Inferior parietal cortex (tissue), 1 donor: Measurements from ENCODE around the gene C19orf44.
"Not testable (repeated sequence)": the region's sequence is repeated elsewhere in the genome, so short reads cannot be mapped to it uniquely, and the experiment has no call there.

Source experiments
- DNase-seq: peaks from one replicate; pipeline ENCODE4 v3.0.0-alpha.2; 2016; ENCODE audit errors: extremely low spot score

Gene C19orf44

DNA sequence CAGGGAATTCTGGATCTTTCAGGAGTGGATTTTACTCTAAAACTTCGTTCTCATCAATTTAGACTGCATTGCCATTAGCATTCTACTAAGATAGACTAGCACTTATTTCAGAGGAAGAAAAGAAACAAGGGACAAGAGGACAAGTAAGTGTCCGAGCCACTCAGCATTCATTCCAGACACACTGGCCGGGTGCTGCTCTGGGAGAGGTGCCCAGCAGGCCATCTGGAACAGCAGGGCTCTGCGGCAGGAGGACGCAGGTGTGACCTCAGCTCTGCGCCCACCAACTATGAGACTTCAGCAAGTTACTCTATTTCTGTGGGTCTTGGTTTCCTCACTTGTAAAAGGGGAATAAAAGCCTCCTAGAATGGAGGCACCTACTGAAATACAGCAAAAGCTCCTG lies 28.6 kb upstream of the C19orf44 start:
- DNase-seq, result no peak

- no peak for DNase-seq
Measured at GRCh38 chr19:16470541-16470910, 25.7 kb upstream of the C19orf44 start.

GRCh38 chr19:16470911-16471811 lies 25.0 kb upstream of the C19orf44 start:
- no peak for DNase-seq

- not testable (repeated sequence) for DNase-seq
Measured at GRCh38 chr19:16472559-16472899, 23.7 kb upstream of the C19orf44 start.

DNA sequence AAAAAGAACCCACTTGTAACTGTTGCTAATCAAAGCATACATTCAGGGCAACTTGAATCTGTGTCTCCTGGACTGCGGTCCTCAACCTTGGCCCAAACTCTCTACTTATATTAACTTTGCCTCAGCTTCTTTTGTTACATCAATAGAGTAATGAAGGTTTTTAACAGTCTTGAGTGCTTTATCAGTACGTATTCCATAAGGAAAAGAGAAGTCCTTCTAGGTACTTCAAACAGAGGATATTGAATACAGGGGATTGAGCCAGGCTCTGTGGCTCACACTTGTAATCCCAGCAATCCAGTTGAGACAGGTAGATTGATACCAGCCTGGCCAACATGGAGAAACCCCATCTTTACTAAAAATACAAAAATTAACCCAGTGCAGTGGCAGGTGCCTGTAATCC lies 23.2 kb upstream of the C19orf44 start:
- DNase-seq, result no peak

- DNase-seq, result no peak
Measured at GRCh38 chr19:16473875-16474392, 22.3 kb upstream of the C19orf44 start.

DNA sequence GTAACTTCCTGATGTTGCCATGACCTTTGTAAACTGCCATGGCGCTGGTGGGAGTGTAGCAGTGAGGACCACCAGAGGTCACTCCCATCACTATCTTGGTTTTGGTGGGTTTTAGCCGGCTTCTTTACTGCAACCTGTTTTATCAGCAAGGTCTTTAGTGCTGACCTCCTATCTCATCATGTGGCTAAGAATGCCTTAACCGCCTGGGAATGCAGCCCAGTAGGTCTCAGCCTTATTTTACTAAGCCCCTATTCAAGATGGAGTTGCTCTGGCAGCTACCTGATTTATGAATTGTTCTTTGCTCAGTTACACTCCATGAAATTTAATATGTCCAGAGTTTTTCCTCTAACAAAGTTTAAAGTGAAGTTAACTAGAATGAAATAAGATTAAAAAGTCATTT lies 19.8 kb upstream of the C19orf44 start:
- DNase-seq, result no peak

DNA sequence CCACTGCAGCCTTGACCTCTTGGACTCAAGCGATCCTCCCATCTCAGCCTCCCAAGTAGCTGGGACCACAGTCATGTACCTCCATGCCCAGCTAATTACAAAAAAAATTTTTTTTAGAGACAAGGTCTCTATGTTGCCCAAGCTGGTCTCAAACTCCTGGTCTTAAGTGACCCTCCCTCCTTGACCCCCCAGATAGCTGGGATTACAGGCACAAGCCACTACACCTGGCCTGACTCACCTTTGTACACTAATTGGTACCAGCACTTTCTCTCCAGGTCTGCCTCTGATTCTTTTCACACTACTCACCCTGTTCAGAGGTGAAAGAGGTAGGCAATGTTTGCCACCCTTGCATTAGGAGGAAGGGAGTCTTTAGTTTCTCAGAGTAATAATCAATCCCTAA lies 18.9 kb upstream of the C19orf44 start:
- DNase-seq, result no peak

DNA sequence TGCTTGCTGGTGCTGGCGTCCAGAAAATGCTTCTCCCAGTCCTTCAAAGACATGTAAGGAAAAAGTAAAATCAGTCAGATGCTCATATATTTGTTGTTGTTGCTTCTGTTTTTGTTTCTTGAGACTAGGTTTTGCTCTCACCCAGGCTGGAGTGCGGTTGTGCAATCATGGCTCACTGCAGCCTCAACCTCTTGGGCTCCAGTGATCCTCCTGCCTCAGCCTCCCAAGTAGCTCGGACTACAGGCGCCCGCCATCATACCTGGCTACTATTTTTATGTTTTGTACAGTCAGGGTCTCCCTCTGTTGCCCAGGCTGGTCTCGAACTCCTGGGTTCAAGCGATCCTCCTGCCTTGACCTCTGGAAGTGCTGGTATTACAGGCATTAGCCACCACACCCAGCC lies 13.4 kb upstream of the C19orf44 start:
- DNase-seq, result no peak

GRCh38 chr19:16486476-16486875 lies 9.7 kb upstream of the C19orf44 start:
- not testable (repeated sequence) for DNase-seq

- peak; percentile 31 for DNase-seq
Measured at GRCh38 chr19:16496613-16496983, 404 bp downstream of the C19orf44 start.

DNA sequence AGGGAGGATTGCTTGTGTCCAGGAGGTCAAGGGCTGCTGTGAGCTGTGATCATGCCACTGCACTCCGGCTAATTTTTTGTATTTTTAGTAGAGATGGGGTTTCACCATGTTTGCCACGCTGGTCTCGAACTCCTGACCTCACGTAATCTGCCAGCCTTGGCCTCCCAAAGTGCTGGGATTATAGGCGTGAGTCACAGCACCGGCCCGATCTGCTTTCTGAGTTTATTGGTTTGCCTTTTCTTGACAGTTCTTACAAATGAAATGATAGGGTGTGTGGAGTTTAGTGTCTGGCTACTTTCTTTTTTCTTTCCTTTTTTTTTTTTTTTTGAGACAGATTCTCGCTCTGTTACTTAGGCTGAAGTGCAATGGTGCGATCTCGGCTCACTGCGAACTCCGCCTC lies 848 bp downstream of the C19orf44 start:
- DNase-seq, result no peak

GRCh38 chr19:16497837-16498236 lies 1.6 kb downstream of the C19orf44 start:
- DNase-seq, result no peak

GRCh38 chr19:16504271-16504670 lies 8.1 kb downstream of the C19orf44 start:
- DNase-seq, result no peak

- not testable (repeated sequence) for DNase-seq
Measured at GRCh38 chr19:16506161-16506560, 10.0 kb downstream of the C19orf44 start.

- DNase-seq, result no peak
Measured at GRCh38 chr19:16506961-16507360, 10.8 kb downstream of the C19orf44 start.

- no peak for DNase-seq
Measured at GRCh38 chr19:16508546-16508945, 12.4 kb downstream of the C19orf44 start.

DNA sequence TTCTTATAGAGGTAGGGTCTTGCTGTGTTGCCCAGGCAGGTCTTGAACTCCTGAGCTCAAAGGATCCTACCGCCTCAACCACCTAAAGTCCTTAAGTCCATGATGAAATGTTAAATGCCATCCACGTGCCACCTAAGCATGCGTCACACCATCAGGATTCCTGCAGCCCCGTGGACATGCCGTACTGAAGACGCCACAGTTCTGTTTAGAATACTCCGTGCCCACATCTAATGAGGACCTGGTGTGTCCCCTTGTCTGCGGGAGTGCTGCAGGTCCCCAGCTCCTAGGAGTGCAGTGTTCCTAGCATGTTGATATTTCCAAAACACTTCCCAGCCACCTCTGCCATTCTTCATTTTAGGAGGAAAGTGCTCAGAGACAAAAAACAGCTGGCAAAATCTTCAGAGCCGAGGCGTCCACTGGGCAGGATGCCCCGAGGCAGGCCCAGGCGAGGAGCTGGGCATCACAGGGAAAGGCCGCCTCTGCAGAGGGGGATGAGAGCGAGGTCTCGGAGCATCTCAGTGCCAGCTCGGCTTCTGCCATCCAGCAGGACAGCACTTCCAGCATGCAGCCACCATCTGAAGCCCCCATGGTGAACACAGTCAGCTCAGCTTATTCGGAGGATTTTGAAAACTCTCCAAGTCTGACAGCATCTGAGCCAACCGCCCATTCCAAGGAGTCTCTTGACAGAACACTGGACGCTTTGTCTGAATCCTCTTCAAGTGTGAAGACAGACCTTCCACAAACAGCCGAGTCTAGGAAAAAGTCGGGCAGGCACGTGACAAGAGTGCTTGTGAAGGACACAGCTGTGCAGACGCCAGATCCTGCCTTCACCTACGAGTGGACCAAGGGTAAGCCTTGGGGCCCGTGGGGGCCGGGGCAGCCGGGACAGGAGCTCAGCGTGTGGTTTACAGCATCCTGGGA lies 13.2 kb downstream of the C19orf44 start:
- DNase-seq, result peak; percentile 66

DNA sequence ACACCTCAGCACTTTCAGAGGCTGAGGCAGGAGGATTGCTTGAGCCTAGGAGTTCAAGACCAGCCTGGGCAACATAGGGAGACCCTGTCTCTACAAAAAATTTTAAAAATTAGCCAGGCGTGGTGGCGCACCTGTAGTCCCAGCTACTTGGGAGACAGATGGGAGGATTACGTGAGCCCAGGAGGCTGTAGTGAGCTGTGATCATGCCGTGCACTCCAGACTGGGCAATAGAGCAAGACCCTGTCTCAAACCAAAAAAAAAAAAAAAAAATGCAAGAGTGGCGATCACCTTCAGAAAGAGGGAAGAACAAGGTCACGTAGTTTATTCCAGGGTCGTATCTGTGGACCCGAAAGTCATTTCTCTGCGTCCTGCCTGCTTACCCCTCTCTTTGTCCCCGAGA lies 16.4 kb downstream of the C19orf44 start:
- DNase-seq, result not testable (repeated sequence)

DNA sequence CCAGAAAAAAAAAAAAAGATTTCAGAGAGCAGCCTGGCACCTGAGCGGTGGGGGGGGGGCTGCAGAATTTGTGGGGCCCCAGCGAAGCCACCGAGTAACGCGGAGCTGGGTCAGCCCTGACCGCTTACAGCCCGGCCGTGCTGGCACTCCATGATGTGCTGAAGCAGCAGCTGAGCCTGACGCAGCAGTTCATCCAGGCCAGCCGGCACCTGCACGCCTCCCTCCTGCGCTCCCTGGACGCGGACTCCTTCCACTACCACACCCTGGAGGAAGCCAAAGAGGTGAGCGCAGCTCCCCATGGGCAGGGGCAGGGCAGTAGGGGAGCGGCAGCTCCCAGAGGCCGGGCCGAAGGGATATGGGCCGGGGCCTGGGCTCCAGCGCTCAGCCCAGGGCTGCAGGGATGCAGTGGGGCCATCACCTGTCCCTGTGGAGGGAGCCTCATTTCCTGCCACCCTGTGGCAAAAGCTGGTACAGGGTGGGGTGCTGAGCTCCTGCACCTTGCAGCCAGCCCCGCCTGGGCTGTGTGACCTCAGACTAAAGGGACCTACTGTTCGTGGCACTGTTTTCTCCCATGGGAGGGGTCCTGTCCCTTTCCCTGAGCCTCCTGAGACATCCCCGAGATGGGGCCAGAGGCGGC lies 18.3 kb downstream of the C19orf44 start:
- DNase-seq, result no peak

- DNase-seq, result no peak
Measured at GRCh38 chr19:16516381-16516780, 20.2 kb downstream of the C19orf44 start.
